Measurements from ENCODE around the gene ZNRD2.

DNA sequence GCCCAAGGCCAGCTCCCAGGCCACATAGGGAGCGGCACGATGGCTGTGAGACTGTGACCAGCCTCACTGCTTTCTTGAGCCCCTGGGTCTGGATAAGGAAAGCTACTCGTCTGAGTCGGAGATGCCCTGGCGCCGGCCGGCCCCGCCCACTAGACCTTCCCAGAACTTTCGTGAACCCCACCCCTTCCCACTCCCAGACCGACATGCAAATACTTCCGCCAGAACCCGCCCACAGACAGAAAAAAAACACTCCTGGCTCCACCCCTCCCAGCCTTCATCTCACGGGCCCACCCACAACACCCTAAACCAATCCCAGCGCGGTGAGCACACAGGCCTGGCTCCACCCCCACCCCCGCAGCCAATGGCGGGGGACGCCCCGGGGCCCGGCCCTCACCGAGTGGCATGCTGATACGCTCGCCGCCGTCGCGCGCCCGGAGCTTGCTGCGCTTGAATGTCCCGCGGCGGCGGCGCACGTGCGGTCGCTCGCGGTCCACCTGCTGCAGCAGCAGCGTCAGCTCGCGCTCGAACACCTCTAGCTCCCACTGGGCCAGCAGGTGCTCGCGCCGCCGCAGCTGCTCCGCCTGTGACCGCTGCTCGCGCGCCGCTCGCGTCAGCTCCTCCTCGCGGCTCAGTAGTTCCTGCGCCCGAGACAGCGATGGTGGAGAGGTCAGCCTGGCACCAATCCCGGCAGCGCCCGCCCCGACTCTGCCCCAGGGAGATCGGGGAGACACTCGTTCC is 36.8 kb downstream of the ZNRD2 start:
- TF ChIP-seq CTCF (IDR thresholded peaks at IDR 0.05) (peak in 1 of 6 experiments; percentile 13), POLR2A (IDR thresholded peaks at IDR 0.05) (no peak)
